Psoas muscle (tissue), 8 donors: Measurements from ENCODE around the gene MMP17. TPM values are rescaled to one million over a fixed set of nuclear protein-coding genes. Genes with fewer than 3 reads are reported as not detected.
A peak's percentile ranks its signal among the peaks of the same experiment; 100 is the strongest.

Source experiments
- ATAC-seq, 4 donors: fragments of 200-7000 bp; cut with Tn5 transposase; one replicate each; pipeline ENCODE4 v1.9.1; 2020; ENCODE audit warnings: moderate library complexity in 3 of 4, mild to moderate bottlenecking in 2 of 4
- DNase-seq, 2 donors: peaks; one replicate each; pipeline ENCODE4 v3.0.0-alpha.2; 2020
- H3K27ac ChIP-seq: fragments of 200-600 bp; one replicate; pipeline ENCODE4 v1.8.0; 2022
- H3K27me3 ChIP-seq, 3 donors: fragments of 200-600 bp in 1 of 3; one replicate each; pipeline versions ENCODE4 v1.6.1 to v1.8.0; 2013 to 2022; ENCODE audit warnings: low read length in 2 of 3, mild to moderate bottlenecking in 2 of 3, moderate library complexity in 1 of 3; ENCODE audit not compliant: insufficient read depth in 3 of 3
- H3K36me3 ChIP-seq, 2 donors: fragments of 200-600 bp in 1 of 2; one replicate each; pipeline versions ENCODE4 v1.6.1 to v1.8.0; 2013 to 2022; ENCODE audit warnings: low read depth in 1 of 2, mild to moderate bottlenecking in 1 of 2, moderate library complexity in 1 of 2; ENCODE audit not compliant: insufficient read depth in 1 of 2
- H3K4me1 ChIP-seq: fragments of 200-600 bp; one replicate; pipeline ENCODE4 v1.8.0; 2022
- H3K4me3 ChIP-seq: fragments of 200-600 bp; one replicate; pipeline ENCODE4 v1.8.0; 2022; ENCODE audit warnings: mild to moderate bottlenecking
- H3K9me3 ChIP-seq: fragments of 200-600 bp; one replicate; pipeline ENCODE4 v1.8.0; 2022
- WGBS, 3 donors: extraction: QIAGEN DNeasy Blood & Tissue Kit; methylation state at CpG; one replicate each; pipeline versions ENCODE4 v1.1.6 to v1.1.7; 2013; 5-methylcytosine and 5-hydroxymethylcytosine counted together
- intact Hi-C, 2 donors: fragments of 100-400 bp; cut with DNase I; formaldehyde crosslinking; loops; one replicate each; pipeline versions ENCODE4 v1.11.0 to v1.14.2; 2022
- polyA plus RNA-seq, 3 donors: library from polyadenylated mRNA; stranded (reverse); fragments of 200-250 nt; gene quantifications; one replicate each; pipeline ENCODE4 v1.2.3, GENCODE V29; 2013
- total RNA-seq, 4 donors: library from RNA; stranded (reverse); fragmentation: NEBNext Ultra II Directional in 2 of 4; extraction: Animal tissue kit (Norgen Biotek cat#: 25700) in 2 of 4; gene quantifications; one replicate each; pipeline versions ENCODE4 v1.2.1 to v1.2.4, GENCODE V29; 2021 to 2023
- TF ChIP-seq, protein P1 (sequence below): fragments of 200-600 bp; IDR thresholded peaks from one replicate; pipeline ENCODE4 v1.8.0; 2022; ENCODE audit warnings: antibody characterized with exemption
- donor health status: healthy with polysubstance abuse.
- donor health status: DM: no; HTN: no; CAD: no; lungs with moderate emphysema.
- donor health status: Bipolar disorder and iron deficiency.
- donor health status: healthy.
- donor health status: DM: yes; HTN: yes; CAD: no.
- donor health status: DM: no; HTN: no; CAD: no.
- donor health status: DM: no; HTN: no; CAD: no.
- donor health status: DM: yes; HTN: yes; CAD: no.

MMP17 gene
- total and polyA plus RNA-seq, 7 donors: 0.64 to 1.4 (median 1.0) TPM

DNA sequence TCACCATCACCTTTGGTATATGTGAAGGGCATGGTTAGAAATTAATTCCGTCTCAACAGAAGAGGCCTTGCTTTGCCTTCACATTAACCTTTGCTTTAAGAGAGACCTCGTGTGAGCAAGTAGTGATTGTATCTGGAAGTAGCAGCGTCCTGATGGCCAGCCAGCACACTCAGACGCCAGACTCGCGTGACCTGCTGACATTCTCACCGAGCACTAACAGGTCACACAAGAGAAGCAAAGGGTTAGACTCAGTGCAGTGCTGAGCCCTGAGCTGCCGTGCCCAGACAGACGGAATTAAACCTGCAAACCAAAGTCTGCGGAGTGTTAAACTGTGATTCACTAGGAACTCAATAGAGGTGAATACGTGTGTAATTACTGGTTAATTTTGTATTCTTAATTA lies 40.1 kb upstream of the MMP17 start:
- Histone ChIP-seq H3K36me3 (peaks cover 3 to 81% of the 10 kb centered on the region in 2 donors), H3K4me1 (peaks cover 10% of the 10 kb centered on the region), H3K9me3 (no peaks in the 10 kb centered on the region), H3K27ac (no peak overlapping the region), H3K27me3 (no peaks in the 10 kb centered on the region), H3K4me3 (no peak overlapping the region)
- WGBS, 3 donors: 65 to 86% (median 81%) methylated on average over 11 of the region's 11 CpGs
- intact Hi-C loops: no loop called here
- TF ChIP-seq, protein P1, sequence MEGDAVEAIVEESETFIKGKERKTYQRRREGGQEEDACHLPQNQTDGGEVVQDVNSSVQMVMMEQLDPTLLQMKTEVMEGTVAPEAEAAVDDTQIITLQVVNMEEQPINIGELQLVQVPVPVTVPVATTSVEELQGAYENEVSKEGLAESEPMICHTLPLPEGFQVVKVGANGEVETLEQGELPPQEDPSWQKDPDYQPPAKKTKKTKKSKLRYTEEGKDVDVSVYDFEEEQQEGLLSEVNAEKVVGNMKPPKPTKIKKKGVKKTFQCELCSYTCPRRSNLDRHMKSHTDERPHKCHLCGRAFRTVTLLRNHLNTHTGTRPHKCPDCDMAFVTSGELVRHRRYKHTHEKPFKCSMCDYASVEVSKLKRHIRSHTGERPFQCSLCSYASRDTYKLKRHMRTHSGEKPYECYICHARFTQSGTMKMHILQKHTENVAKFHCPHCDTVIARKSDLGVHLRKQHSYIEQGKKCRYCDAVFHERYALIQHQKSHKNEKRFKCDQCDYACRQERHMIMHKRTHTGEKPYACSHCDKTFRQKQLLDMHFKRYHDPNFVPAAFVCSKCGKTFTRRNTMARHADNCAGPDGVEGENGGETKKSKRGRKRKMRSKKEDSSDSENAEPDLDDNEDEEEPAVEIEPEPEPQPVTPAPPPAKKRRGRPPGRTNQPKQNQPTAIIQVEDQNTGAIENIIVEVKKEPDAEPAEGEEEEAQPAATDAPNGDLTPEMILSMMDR: no peak
- ATAC-seq: no peak
- no peak for DNase-seq

DNA sequence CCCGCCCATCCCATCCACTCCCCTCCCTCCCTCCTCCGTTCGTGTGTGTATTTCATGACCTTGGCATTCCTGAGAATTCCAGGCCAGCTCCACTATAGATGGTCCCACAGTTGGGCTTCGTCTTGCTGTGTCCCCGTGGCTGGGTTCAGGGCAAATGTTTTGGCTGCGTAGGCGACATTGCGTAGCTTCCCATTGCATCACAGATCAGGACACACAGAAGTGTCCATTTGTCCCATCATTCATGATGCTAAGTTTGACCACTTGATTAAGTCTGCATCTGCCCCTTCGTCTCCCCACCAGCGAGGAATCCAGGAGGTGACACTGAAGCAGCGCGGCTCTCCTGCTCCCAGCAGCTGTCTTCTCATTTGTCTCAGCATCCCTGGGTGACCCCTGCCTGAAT lies 38.6 kb upstream of the MMP17 start:
- no peak overlapping the region for H3K4me3 ChIP-seq
- intact Hi-C loops: no loop called here
- H3K27ac ChIP-seq: no peak overlapping the region
- ATAC-seq: peak in 3 of 4 donors; percentile 59 to 81 (median 73)
- H3K36me3 ChIP-seq: peaks cover 3 to 95% of the 10 kb centered on the region in 2 donors
- WGBS, 3 donors: 73 to 85% (median 80%) methylated on average over 12 of the region's 12 CpGs
- no peak for DNase-seq
- H3K9me3 ChIP-seq: no peaks in the 10 kb centered on the region
- TF ChIP-seq, protein P1: no peak
- no peaks in the 10 kb centered on the region for H3K27me3 ChIP-seq
- no peaks in the 10 kb centered on the region for H3K4me1 ChIP-seq

DNA sequence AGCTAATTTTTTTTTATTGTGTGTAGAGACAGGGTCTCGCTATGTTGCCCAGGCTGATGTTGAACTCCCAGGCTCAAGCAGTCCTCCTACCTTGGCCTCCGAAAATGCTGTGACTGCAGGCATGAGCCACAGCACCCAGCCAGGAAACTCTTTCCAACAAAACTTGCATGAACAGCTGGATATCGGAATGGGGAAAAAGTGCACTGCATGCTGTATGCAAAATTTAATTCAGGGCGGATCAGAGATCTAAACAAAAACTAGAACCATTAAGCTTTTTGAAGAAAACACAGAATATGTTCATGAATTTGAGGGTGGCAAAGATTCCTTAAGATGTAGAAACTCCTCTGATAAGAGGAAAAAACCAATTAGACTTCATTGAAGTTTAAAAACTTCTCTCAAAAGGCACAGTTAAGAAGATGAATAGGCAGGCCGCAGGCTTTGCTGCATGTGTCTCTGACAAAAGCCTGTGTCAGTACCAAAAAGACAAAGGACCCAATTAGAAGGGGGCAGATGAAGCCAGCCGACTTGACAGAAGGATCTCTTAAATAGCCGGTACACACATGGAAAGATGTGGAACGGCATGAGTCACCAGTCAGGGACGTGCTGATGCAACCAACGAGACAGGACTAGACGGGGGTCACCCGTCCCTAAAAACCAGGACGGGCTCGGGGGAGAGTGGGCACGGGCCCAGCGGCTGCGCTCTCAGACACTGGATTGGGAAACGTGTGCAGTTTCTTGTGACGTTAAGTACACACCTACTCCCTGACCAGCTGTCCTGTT lies 34.8 kb upstream of the MMP17 start:
- ATAC-seq (peak in 3 of 4 donors; percentile 26 to 51 (median 38)), DNase-seq (peak in 1 of 2 donors; percentile 42)
- H3K4me1 ChIP-seq: no peaks in the 10 kb centered on the region
- 79 to 84% (median 82%) methylated on average over 19 of the region's 19 CpGs for WGBS, 3 donors
- TF ChIP-seq, protein P1: no peak
- H3K9me3 ChIP-seq: no peaks in the 10 kb centered on the region
- H3K27ac ChIP-seq: no peak overlapping the region
- H3K36me3 ChIP-seq: peaks cover 3 to 89% of the 10 kb centered on the region in 2 donors
- intact Hi-C loops: no loop called here
- H3K4me3 ChIP-seq: no peak overlapping the region
- H3K27me3 ChIP-seq: no peaks in the 10 kb centered on the region

DNA sequence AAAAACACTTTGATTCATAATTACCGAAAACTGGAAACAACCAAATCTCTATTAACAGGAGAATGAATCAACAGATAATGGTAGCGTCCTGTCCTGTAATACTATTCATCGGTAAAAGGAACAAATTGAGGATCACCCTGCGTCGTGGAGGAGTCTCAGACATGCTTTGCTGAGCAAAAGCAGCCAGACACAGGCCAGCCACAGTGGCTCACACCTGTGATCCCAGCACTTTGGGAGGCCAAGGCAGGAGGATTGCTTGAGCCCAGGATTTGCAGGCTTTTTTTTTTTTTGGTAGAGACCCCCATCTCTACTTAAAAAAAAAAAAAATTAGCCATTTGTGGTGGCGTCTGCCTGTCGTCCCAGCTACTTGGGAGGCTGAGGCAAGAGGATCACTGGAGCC lies 34.1 kb upstream of the MMP17 start:
- intact Hi-C loops: no loop called here
- no peaks in the 10 kb centered on the region for H3K4me1 ChIP-seq
- H3K9me3 ChIP-seq: no peaks in the 10 kb centered on the region
- peaks cover 4 to 89% of the 10 kb centered on the region in 2 donors for H3K36me3 ChIP-seq
- H3K27me3 ChIP-seq: no peaks in the 10 kb centered on the region
- H3K27ac ChIP-seq: no peak overlapping the region
- DNase-seq (no peak), ATAC-seq (no peak)
- TF ChIP-seq, protein P1: no peak
- 94 to 99% (median 95%) methylated on average over 7 of the region's 7 CpGs for WGBS, 3 donors
- H3K4me3 ChIP-seq: no peak overlapping the region
